SK-N-SH (cell line): Measurements from ENCODE around the gene SAMD8. TPM values are rescaled to one million over a fixed set of nuclear protein-coding genes. Genes with fewer than 3 reads are reported as not detected.

Experiments
- CTCF ChIA-PET: fragments of 300-600, 350-600 bp; formaldehyde crosslinking; extraction: SDS; loops from one replicate; lab custom pipeline; 2021; lab: Yijun Ruan, JAX
- POLR2A ChIA-PET: fragments of 350-600 bp; sonication (Branson Sonifier 250); formaldehyde crosslinking; extraction: SDS; loops from one replicate; lab custom pipeline; 2020; ENCODE audit warnings: antibody characterized with exemption, inconsistent platforms; lab: Yijun Ruan, JAX
- DNase-seq: peaks from one replicate; pipeline ENCODE4 v3.0.0; 2012
- H2AFZ ChIP-seq: fragments of 200-600 bp; sonication (generic); 2 replicates; pipeline ENCODE4 v1.8.1; 2016; ENCODE audit warnings: antibody characterized with exemption, mild to moderate bottlenecking, low read depth
- H3F3A ChIP-seq: fragments of 200-600 bp; sonication (generic); replicated peaks from 2 replicates; pipeline ENCODE3; 2016; ENCODE audit warnings: antibody characterized with exemption, mild to moderate bottlenecking; ENCODE audit not compliant: insufficient read depth
- H3K27ac ChIP-seq, 2 experiments: fragments of 200-500 bp in 1 of 2; fragments of 200-600 bp in 1 of 2; sonication (Bioruptor generic) in 1 of 2; sonication (generic), shearing (Covaris generic) in 1 of 2; 2 replicates each; pipeline versions ENCODE4 v1.5.1 to v1.6.1; 2014 to 2016; ENCODE audit warnings: low read depth in 2 of 2, inconsistent platforms in 1 of 2, low read length in 1 of 2, mild to moderate bottlenecking in 1 of 2, mixed read lengths in 1 of 2
- H3K27me3 ChIP-seq: fragments of 200-600 bp; sonication (generic), shearing (Covaris generic); 2 replicates; pipeline ENCODE4 v1.6.1; 2016; ENCODE audit warnings: mixed run types; ENCODE audit not compliant: insufficient read depth
- H3K36me3 ChIP-seq, 2 experiments: fragments of 200-500 bp in 1 of 2; fragments of 200-600 bp in 1 of 2; sonication (Bioruptor generic) in 1 of 2; sonication (generic) in 1 of 2; replicated peaks in 1 of 2; 2 replicates each; pipeline versions ENCODE3 to v1.5.1; 2014 to 2016; ENCODE audit warnings: low read length in 1 of 2, mild to moderate bottlenecking in 1 of 2; ENCODE audit not compliant: insufficient read depth in 2 of 2, control insufficient read depth in 1 of 2
- H3K4me1 ChIP-seq, 2 experiments: fragments of 200-500 bp in 1 of 2; fragments of 200-600 bp in 1 of 2; sonication (Bioruptor generic) in 1 of 2; sonication (generic), shearing (Covaris generic) in 1 of 2; 2 replicates each; pipeline versions ENCODE4 v1.5.1 to v1.6.1; 2014 to 2016; ENCODE audit warnings: low read depth in 1 of 2, low read length in 1 of 2, mixed run types in 1 of 2; ENCODE audit not compliant: insufficient read depth in 2 of 2, control insufficient read depth in 1 of 2
- H3K4me2 ChIP-seq: fragments of 200-600 bp; sonication (generic), shearing (Covaris generic); 2 replicates; pipeline ENCODE4 v1.6.1; 2017; ENCODE audit warnings: mixed run types
- H3K4me3 ChIP-seq, 2 experiments: fragments of 200-500 bp in 1 of 2; fragments of 200-600 bp in 1 of 2; sonication (Bioruptor generic) in 1 of 2; sonication (generic), shearing (Covaris generic) in 1 of 2; 2 replicates each; pipeline versions ENCODE4 v1.5.1 to v1.8.1; 2014 to 2016; ENCODE audit warnings: low read depth in 2 of 2, inconsistent platforms in 1 of 2, low read length in 1 of 2, mild to moderate bottlenecking in 1 of 2, mixed read lengths in 1 of 2, moderate library complexity in 1 of 2
- H3K79me2 ChIP-seq: fragments of 200-600 bp; sonication (generic); 2 replicates; pipeline ENCODE4 v1.8.1; 2017; ENCODE audit warnings: mild to moderate bottlenecking; ENCODE audit not compliant: insufficient read depth
- H3K9ac ChIP-seq: fragments of 200-600 bp; sonication (generic); 2 replicates; pipeline ENCODE4 v1.6.1; 2017; ENCODE audit warnings: mixed run types
- H3K9me2 ChIP-seq: fragments of 200-600 bp; sonication (generic); 2 replicates; pipeline ENCODE4 v1.6.1; 2017; ENCODE audit warnings: mixed run types
- H3K9me3 ChIP-seq: fragments of 200-600 bp; sonication (generic); 2 replicates; pipeline ENCODE4 v1.6.1; 2017; ENCODE audit warnings: mixed run types, mild to moderate bottlenecking, moderate library complexity
- H4K20me1 ChIP-seq: fragments of 200-600 bp; sonication (generic); 2 replicates; pipeline ENCODE4 v1.6.1; 2017; ENCODE audit warnings: mild to moderate bottlenecking, mixed run types; ENCODE audit not compliant: insufficient read depth
- EP300 ChIP-seq, 2 experiments: IDR thresholded peaks; 2 replicates each; pipeline versions ENCODE4 v1.4.0 to v1.6.1; 2012; ENCODE audit warnings: borderline replicate concordance in 1 of 2, low read depth in 1 of 2, low read length in 1 of 2
- EZH2phosphoT487 ChIP-seq: fragments of 200-600 bp; sonication (generic); IDR thresholded peaks from 2 replicates; pipeline ENCODE4 v1.6.1; 2017; ENCODE audit warnings: low read depth, mixed run types, mild to moderate bottlenecking, antibody characterized with exemption, moderate library complexity, borderline replicate concordance
- FOSL2 ChIP-seq: IDR thresholded peaks from 2 replicates; pipeline ENCODE4 v1.4.0; 2012; ENCODE audit warnings: low read depth, mild to moderate bottlenecking, moderate library complexity, borderline replicate concordance
- GATA2 ChIP-seq: sonication (generic); formaldehyde crosslinking; IDR thresholded peaks from 2 replicates; pipeline ENCODE4 v1.5.0; 2020; ENCODE audit warnings: mild to moderate bottlenecking, missing genetic modification reagents
- JUND ChIP-seq: IDR thresholded peaks from 2 replicates; pipeline ENCODE4 v1.4.0; 2012
- MAX ChIP-seq: IDR thresholded peaks from 2 replicates; pipeline ENCODE4 v1.4.0; 2012; ENCODE audit warnings: low read depth
- MEF2A ChIP-seq: IDR thresholded peaks from 2 replicates; pipeline ENCODE4 v1.4.0; 2012; ENCODE audit warnings: low read depth, borderline replicate concordance
- MXI1 ChIP-seq: IDR thresholded peaks from 2 replicates; pipeline ENCODE4 v1.6.1; 2012; ENCODE audit warnings: mild to moderate bottlenecking, low read depth, low read length, improper control_type of control experiment
- NFIC ChIP-seq: IDR thresholded peaks from 2 replicates; pipeline ENCODE4 v1.4.0; 2012; ENCODE audit warnings: borderline replicate concordance
- RAD21 ChIP-seq: IDR thresholded peaks from 2 replicates; pipeline ENCODE4 v1.6.1; 2012; ENCODE audit warnings: mild to moderate bottlenecking, low read length
- SIN3A ChIP-seq: IDR thresholded peaks from 2 replicates; pipeline ENCODE4 v1.6.1; 2012; ENCODE audit warnings: low read depth, mild to moderate bottlenecking, low read length, moderate library complexity, borderline replicate concordance
- TCF12 ChIP-seq: IDR thresholded peaks from 2 replicates; pipeline ENCODE4 v1.4.0; 2012
- TEAD4 ChIP-seq: IDR thresholded peaks from 2 replicates; pipeline ENCODE4 v1.4.0; 2012; ENCODE audit warnings: mild to moderate bottlenecking, borderline replicate concordance; ENCODE audit not compliant: insufficient read depth
- YY1 ChIP-seq: IDR thresholded peaks from 2 replicates; pipeline ENCODE4 v1.4.0; 2012; ENCODE audit warnings: low read depth, mild to moderate bottlenecking
- WGBS: methylation state at CpG from one replicate; pipeline ENCODE4 v1.1.6; 2017; ENCODE audit warnings: low lambda C conversion rate; 5-methylcytosine and 5-hydroxymethylcytosine counted together
- polyA plus RNA-seq, 3 experiments: library from polyadenylated mRNA; depleted of rRNA; stranded (reverse); fragments of >200 nt; gene quantifications; 2 replicates each; pipeline ENCODE4 v1.2.3, GENCODE V29; 2012
- TF ChIP-seq, protein P1 (sequence below): fragments of 200-600 bp; sonication (generic); IDR thresholded peaks from 2 replicates; pipeline ENCODE4 v1.6.1; 2017; ENCODE audit warnings: antibody characterized with exemption, mild to moderate bottlenecking, moderate library complexity

The SAMD8 gene
- polyA plus RNA-seq, 1 of the 3 experiments (the other 2 are of a cell fraction) = 9.7 TPM

DNA sequence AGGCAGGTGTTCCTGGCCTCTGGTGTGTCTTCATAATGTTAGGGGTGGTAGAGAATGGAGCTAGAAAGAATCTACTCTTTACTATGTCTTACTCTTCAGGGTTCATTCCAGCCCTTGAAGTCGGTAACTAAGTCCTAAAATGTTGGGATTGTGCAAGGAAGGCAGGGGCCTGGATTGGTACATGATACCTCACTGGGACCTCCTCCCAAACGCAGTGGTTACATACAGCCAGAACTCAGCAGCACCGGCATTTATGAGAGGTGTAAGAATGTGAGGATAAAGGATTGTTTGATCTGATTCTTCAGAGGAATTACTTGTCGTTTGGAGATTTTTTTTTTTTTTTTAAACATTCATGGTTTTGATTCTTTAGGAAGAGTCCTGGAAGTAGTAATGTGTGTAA lies 117.4 kb downstream of the SAMD8 start (continued):
- TF ChIP-seq TEAD4 (no peak), SIN3A (no peak), GATA2 (CRISPR knock-in tag) (no peak), MEF2A (no peak), EZH2phosphoT487 (no peak)
- TF ChIP-seq, protein P1, sequence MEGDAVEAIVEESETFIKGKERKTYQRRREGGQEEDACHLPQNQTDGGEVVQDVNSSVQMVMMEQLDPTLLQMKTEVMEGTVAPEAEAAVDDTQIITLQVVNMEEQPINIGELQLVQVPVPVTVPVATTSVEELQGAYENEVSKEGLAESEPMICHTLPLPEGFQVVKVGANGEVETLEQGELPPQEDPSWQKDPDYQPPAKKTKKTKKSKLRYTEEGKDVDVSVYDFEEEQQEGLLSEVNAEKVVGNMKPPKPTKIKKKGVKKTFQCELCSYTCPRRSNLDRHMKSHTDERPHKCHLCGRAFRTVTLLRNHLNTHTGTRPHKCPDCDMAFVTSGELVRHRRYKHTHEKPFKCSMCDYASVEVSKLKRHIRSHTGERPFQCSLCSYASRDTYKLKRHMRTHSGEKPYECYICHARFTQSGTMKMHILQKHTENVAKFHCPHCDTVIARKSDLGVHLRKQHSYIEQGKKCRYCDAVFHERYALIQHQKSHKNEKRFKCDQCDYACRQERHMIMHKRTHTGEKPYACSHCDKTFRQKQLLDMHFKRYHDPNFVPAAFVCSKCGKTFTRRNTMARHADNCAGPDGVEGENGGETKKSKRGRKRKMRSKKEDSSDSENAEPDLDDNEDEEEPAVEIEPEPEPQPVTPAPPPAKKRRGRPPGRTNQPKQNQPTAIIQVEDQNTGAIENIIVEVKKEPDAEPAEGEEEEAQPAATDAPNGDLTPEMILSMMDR = no peak

DNA sequence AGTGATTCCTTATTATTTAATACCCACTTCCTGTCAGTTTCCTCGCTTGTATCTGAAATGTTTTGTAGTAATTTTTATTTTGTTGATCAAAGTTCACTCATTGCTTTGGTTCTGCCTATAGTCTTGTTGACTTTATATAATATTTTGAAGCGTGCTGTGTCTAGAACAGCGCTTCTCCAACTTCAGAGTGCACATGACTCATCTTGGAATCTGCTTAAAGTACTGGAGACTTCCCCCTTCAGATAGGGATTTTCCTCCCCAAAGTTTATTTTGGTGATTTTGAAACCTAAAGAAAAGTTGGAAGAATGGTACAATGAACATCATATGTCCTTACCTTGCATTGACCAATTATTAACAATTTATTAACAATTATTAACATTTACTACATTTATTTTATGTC lies 118.5 kb downstream of the SAMD8 start:
- peaks cover 55% of the 10 kb centered on the region for H3K79me2 ChIP-seq

More for the DNA sequence above, 118.5 kb downstream of the SAMD8 start:
- TF ChIP-seq, protein P1 = no peak
- no peak for TF ChIP-seq MXI1
- peak; percentile 5; the same call in 1 of the 2 replicates for TF ChIP-seq JUND
- no peak for TF ChIP-seq EP300 (IDR thresholded peaks at IDR 0.05; ENCODE audit: borderline replicate concordance in 1 of 2, low read depth in 1 of 2, low read length in 1 of 2)
- TF ChIP-seq FOSL2 = peak; percentile 28; the same call in 1 of the 2 replicates
- no peak for TF ChIP-seq NFIC
- no peak for TF ChIP-seq MEF2A
- no peak for TF ChIP-seq TCF12
- no peak for TF ChIP-seq RAD21
- no peak for TF ChIP-seq YY1
- no peak for TF ChIP-seq MAX
- TF ChIP-seq, all 33 proteins: peak for 2
- ChIA-PET POLR2A (interaction anchor here (1.2 kb wide), 1 partner anchor 19 kb away, joined by 3 read pairs; no protein-coding TSS in a partner anchor), CTCF (interaction anchor here (0.7 to 2.8 kb wide), 23 partner anchors 9 to 986 kb away, joined by 3 to 36 read pairs (median 5); partner anchors contain the start of genes SAMD8 and VDAC2)
- H3K9me2 ChIP-seq = no peaks in the 10 kb centered on the region
- H4K20me1 ChIP-seq = peaks cover 55% of the 10 kb centered on the region
- no peak overlapping the region for H3K4me2 ChIP-seq
- no peaks in the 10 kb centered on the region for H3K9me3 ChIP-seq
- DNase-seq = no peak
- peaks cover 69% of the 10 kb centered on the region for H3F3A ChIP-seq
- peaks cover 24 to 26% of the 10 kb centered on the region in 2 experiments; a peak in 3 of 4 replicates for H3K4me1 ChIP-seq
- no peak overlapping the region for H3K9ac ChIP-seq
- H2AFZ ChIP-seq = no peak overlapping the region
- no peaks in the 10 kb centered on the region for H3K27me3 ChIP-seq
- H3K27ac ChIP-seq = peak overlapping the region; percentile 22 to 39; a peak in 3 of 4 replicates
- H3K36me3 ChIP-seq = peaks cover 37 to 50% of the 10 kb centered on the region in 2 experiments
- 78% methylated on average over 3 of the region's 3 CpGs for WGBS
- no peak overlapping the region for H3K4me3 ChIP-seq
